A673 (cell line): ENCODE measurements around the gene ZNF366. TPM values are rescaled to one million over a fixed set of nuclear protein-coding genes. Genes with fewer than 3 reads are reported as not detected.

Experiments used
- BruUV-seq: library from RNA; stranded (reverse); fragments of 400-500 nt; replicated peaks from 2 replicates; lab custom pipeline; 2021; lab: Mats Ljungman, UMichigan
- CTCF ChIA-PET: fragments of 300-600 bp; sonication (Branson Sonifier 250); formaldehyde crosslinking; loops from one replicate; lab custom pipeline; 2022; ENCODE audit warnings: antibody characterized with exemption; lab: Charles Lee
- POLR2A ChIA-PET: fragments of 300-600 bp; sonication (Branson Sonifier 250); formaldehyde crosslinking; loops from one replicate; lab custom pipeline; 2022; ENCODE audit warnings: antibody characterized with exemption; ENCODE audit not compliant: low non-redundant PET; lab: Charles Lee
- DNase-seq: peaks from one replicate; pipeline ENCODE4 v3.0.0-alpha.2; 2015; ENCODE audit warnings: low spot score
- H3K27ac ChIP-seq: fragments of 200-600 bp; sonication (generic); 2 replicates; pipeline ENCODE4 v1.5.1; 2016; ENCODE audit warnings: mixed run types, low read depth, mild to moderate bottlenecking, mixed read lengths, antibody characterized with exemption, low read length; ENCODE audit not compliant: poor library complexity, severe bottlenecking
- H3K27me3 ChIP-seq: fragments of 200-600 bp; sonication (generic); replicated peaks from 2 replicates; pipeline ENCODE4 v1.6.1; 2017; ENCODE audit warnings: mixed run types, low read depth, mild to moderate bottlenecking, mixed read lengths, antibody characterized with exemption, low read length; ENCODE audit not compliant: insufficient read depth, poor library complexity
- H3K36me3 ChIP-seq: fragments of 200-600 bp; sonication (generic); 2 replicates; pipeline ENCODE4 v1.6.1; 2016; ENCODE audit warnings: mixed run types, mild to moderate bottlenecking, mixed read lengths, antibody characterized with exemption, low read length; ENCODE audit not compliant: insufficient read depth, poor library complexity, severe bottlenecking
- H3K4me1 ChIP-seq: fragments of 200-600 bp; sonication (generic); 2 replicates; pipeline ENCODE4 v1.6.1; 2017; ENCODE audit warnings: mixed run types, mild to moderate bottlenecking, mixed read lengths, antibody characterized with exemption, low read length; ENCODE audit not compliant: insufficient read depth, poor library complexity, severe bottlenecking
- H3K4me3 ChIP-seq: fragments of 200-600 bp; sonication (generic); 2 replicates; pipeline ENCODE4 v1.5.1; 2016; ENCODE audit warnings: low read depth, mixed run types, mild to moderate bottlenecking, mixed read lengths, low read length; ENCODE audit not compliant: poor library complexity, severe bottlenecking
- H3K9me3 ChIP-seq: fragments of 200-600 bp; sonication (generic); 2 replicates; pipeline ENCODE4 v1.6.1; 2016; ENCODE audit warnings: mixed run types, low read depth, mild to moderate bottlenecking, mixed read lengths, antibody characterized with exemption, low read length; ENCODE audit not compliant: poor library complexity, severe bottlenecking
- EZH2 ChIP-seq: fragments of 200-600 bp; sonication (generic); IDR thresholded peaks from 2 replicates; pipeline ENCODE4 v1.6.1; 2017; ENCODE audit warnings: borderline replicate concordance, low read depth, mild to moderate bottlenecking, mixed read lengths, antibody characterized with exemption, low read length; ENCODE audit not compliant: poor library complexity, severe bottlenecking
- intact Hi-C: fragments of 100-400 bp; cut with micrococcal nuclease; formaldehyde crosslinking; loops from one replicate; pipeline ENCODE4 v1.10.0; 2022; ENCODE audit not compliant: unreplicated experiment
- total RNA-seq: library from RNA; stranded (reverse); gene quantifications from 2 replicates; pipeline ENCODE4 v1.2.3, GENCODE V29; 2021
- TF ChIP-seq, protein P1 (sequence below): fragments of 300-800, 200-600 bp; sonication (generic); conservative IDR thresholded peaks from 2 replicates; pipeline ENCODE4 v1.5.1; 2017; ENCODE audit warnings: low read depth, mild to moderate bottlenecking, antibody characterized with exemption, low read length, moderate library complexity, mixed read lengths

ZNF366 gene
- total RNA-seq, 1 experiment from 2014 or later, result not detected

DNA sequence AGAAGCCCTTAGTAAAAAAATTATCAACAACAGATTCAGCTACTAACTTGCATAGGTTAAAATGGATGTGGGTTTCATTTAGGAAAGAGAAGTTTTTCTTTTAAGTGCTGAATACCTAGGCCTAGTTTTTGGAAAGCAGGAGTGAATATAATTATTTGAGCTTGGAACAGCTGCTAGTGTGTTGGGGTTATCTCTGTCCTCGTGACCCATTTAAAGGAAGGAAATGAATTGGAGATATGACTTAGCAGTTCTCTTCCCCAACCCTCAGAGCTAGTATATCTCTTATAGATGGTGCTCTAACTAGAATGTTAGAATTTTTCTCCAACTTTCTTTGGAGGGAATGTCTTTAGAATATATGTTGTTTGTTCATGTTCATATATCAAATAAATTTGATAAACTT is 38.6 kb downstream of the ZNF366 start:
- BruUV-seq, result no TSS peak
- H3K27me3 ChIP-seq, result no peaks in the 10 kb centered on the region
- no peak overlapping the region for H3K4me3 ChIP-seq
- H3K27ac ChIP-seq, result no peak overlapping the region
- H3K9me3 ChIP-seq, result no peaks in the 10 kb centered on the region
- H3K36me3 ChIP-seq, result no peaks in the 10 kb centered on the region
- TF ChIP-seq, protein P1, sequence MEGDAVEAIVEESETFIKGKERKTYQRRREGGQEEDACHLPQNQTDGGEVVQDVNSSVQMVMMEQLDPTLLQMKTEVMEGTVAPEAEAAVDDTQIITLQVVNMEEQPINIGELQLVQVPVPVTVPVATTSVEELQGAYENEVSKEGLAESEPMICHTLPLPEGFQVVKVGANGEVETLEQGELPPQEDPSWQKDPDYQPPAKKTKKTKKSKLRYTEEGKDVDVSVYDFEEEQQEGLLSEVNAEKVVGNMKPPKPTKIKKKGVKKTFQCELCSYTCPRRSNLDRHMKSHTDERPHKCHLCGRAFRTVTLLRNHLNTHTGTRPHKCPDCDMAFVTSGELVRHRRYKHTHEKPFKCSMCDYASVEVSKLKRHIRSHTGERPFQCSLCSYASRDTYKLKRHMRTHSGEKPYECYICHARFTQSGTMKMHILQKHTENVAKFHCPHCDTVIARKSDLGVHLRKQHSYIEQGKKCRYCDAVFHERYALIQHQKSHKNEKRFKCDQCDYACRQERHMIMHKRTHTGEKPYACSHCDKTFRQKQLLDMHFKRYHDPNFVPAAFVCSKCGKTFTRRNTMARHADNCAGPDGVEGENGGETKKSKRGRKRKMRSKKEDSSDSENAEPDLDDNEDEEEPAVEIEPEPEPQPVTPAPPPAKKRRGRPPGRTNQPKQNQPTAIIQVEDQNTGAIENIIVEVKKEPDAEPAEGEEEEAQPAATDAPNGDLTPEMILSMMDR, result no peak
- no peak for TF ChIP-seq EZH2
- CTCF ChIA-PET, result no interaction called here
- intact Hi-C loops, result no loop called here
- no peaks in the 10 kb centered on the region for H3K4me1 ChIP-seq
- POLR2A ChIA-PET, result no interaction called here
- DNase-seq, result no peak

DNA sequence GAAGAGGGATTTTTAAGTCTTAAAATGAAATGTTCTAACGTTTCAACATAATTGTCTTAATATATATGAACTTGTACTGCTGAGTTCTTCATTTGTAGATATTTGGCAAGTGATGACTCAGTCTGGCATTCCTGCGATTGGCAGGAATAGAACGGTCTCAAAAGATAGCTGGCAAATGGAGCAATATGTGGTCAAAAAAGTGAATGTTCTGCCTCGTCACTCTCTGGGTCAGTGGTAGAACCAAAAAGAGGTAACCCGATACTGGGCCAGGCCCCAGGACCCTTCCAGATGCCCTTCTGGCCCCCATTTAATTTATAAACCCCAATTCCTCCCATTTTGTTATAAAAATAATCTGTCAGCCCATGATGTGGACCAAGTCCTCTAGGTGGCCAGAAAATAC is 39.2 kb downstream of the ZNF366 start:
- no peaks in the 10 kb centered on the region for H3K4me1 ChIP-seq
- intact Hi-C loops, result no loop called here
- ChIA-PET POLR2A (no interaction called here), CTCF (no interaction called here)
- no peaks in the 10 kb centered on the region for H3K27me3 ChIP-seq
- TF ChIP-seq, protein P1, result no peak
- no peak for TF ChIP-seq EZH2
- no peaks in the 10 kb centered on the region for H3K9me3 ChIP-seq
- BruUV-seq, result no TSS peak
- H3K27ac ChIP-seq, result no peak overlapping the region
- H3K36me3 ChIP-seq, result no peaks in the 10 kb centered on the region
- H3K4me3 ChIP-seq, result no peak overlapping the region
- DNase-seq, result no peak

DNA sequence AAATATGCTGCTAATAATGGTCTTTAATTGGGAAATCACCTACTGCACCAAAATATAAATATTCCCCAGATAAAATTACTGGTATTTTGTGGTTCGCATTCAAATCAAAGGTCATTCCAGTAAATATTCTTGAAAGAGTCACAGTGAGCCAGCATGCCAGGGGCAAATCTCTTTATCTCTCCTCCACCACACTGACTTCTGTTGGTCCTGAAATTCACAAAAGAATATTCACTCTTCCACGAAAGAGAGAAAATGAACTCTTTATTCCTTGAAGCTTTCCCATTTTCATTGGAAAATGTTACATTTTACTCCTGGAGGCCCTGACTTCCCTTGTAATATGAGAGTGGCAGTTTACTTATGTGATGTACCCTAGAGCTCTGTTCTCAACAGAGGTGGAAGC is 39.7 kb downstream of the ZNF366 start:
- BruUV-seq, result no TSS peak
- POLR2A ChIA-PET, result no interaction called here

More for the DNA sequence above, 39.7 kb downstream of the ZNF366 start:
- H3K4me3 ChIP-seq, result no peak overlapping the region
- no peaks in the 10 kb centered on the region for H3K9me3 ChIP-seq
- H3K36me3 ChIP-seq, result no peaks in the 10 kb centered on the region
- no peak for DNase-seq
- CTCF ChIA-PET, result no interaction called here
- intact Hi-C loops, result no loop called here
- TF ChIP-seq EZH2, result no peak
- TF ChIP-seq, protein P1, result no peak
- no peaks in the 10 kb centered on the region for H3K27me3 ChIP-seq
- no peaks in the 10 kb centered on the region for H3K4me1 ChIP-seq
- no peak overlapping the region for H3K27ac ChIP-seq
